Lung (tissue), 12 donors: ENCODE results near the gene TMEM131. TPM values are rescaled to one million over a fixed set of nuclear protein-coding genes. Genes with fewer than 3 reads are reported as not detected.

ENCODE experiments used
- ATAC-seq: fragments of 200-7000 bp; cut with Tn5 transposase; one replicate; pipeline ENCODE4 v1.9.1; 2020; ENCODE audit warnings: moderate number of reproducible peaks; ENCODE audit not compliant: insufficient read depth, low FRiP score
- DNase-seq, 3 donors: peaks; one replicate each; pipeline ENCODE4 v3.0.0-alpha.2; 2013 to 2017
- H3K27ac ChIP-seq, 2 donors: one replicate each; pipeline ENCODE4 v1.5.1; 2013; ENCODE audit warnings: mild to moderate bottlenecking in 2 of 2, moderate library complexity in 2 of 2, control low read depth in 1 of 2, inconsistent platforms in 1 of 2, low read depth in 1 of 2, low read length in 1 of 2
- H3K27me3 ChIP-seq, 3 donors: one replicate each; pipeline ENCODE4 v1.5.1; 2013; ENCODE audit warnings: low read length in 2 of 3; ENCODE audit not compliant: control insufficient read depth in 3 of 3, insufficient read depth in 3 of 3
- H3K36me3 ChIP-seq, 4 donors: one replicate each; pipeline ENCODE4 v1.5.1; 2013; ENCODE audit warnings: low read length in 4 of 4, mild to moderate bottlenecking in 1 of 4, moderate library complexity in 1 of 4; ENCODE audit not compliant: control insufficient read depth in 4 of 4, insufficient read depth in 4 of 4
- H3K4me1 ChIP-seq, 5 donors: one replicate each; pipeline ENCODE4 v1.5.1; 2013; ENCODE audit warnings: low read length in 5 of 5, mild to moderate bottlenecking in 2 of 5, moderate library complexity in 1 of 5; ENCODE audit not compliant: control insufficient read depth in 5 of 5, insufficient read depth in 5 of 5
- H3K4me3 ChIP-seq: one replicate; pipeline ENCODE4 v1.5.1; 2013; ENCODE audit warnings: mild to moderate bottlenecking, control low read depth, moderate library complexity
- H3K9ac ChIP-seq, 2 donors: one replicate each; pipeline ENCODE4 v1.5.1; 2013; ENCODE audit warnings: low read length in 2 of 2, control low read depth in 1 of 2; ENCODE audit not compliant: insufficient read depth in 1 of 2
- H3K9me3 ChIP-seq, 4 donors: one replicate each; pipeline ENCODE4 v1.5.1; 2013; ENCODE audit warnings: low read length in 3 of 4, mild to moderate bottlenecking in 1 of 4, moderate library complexity in 1 of 4; ENCODE audit not compliant: control insufficient read depth in 4 of 4, insufficient read depth in 3 of 4
- CTCF ChIP-seq: IDR thresholded peaks from 2 replicates; pipeline ENCODE4 v1.5.1; 2012; ENCODE audit warnings: mild to moderate bottlenecking; ENCODE audit errors: control extremely low read depth, extremely low read depth
- WGBS, 2 donors: extraction: QIAGEN DNeasy Blood & Tissue Kit; methylation state at CpG; one replicate each; pipeline ENCODE4 v1.1.7; 2013; 5-methylcytosine and 5-hydroxymethylcytosine counted together
- polyA plus RNA-seq, 2 donors: library from polyadenylated mRNA; stranded (reverse); fragments of 200-250 nt; gene quantifications; one replicate each; pipeline ENCODE4 v1.2.1, GENCODE V29; 2013
- total RNA-seq, 2 donors: library from RNA; depleted of rRNA in 1 of 2; stranded (reverse); fragments of >200 nt in 1 of 2; gene quantifications; one replicate each; pipeline ENCODE4 v1.2.1, GENCODE V29; 2014 to 2021
- donor health status: control.
- donor health status: control.
- donor health status: Bipolar disorder and iron deficiency.
- donor health status: healthy.
- donor health status: DM: yes; HTN: yes; CAD: no.

TMEM131 gene
- total and polyA plus RNA-seq, 4 donors: 9.3 to 54.0 (median 23.7) TPM

- Histone ChIP-seq H3K27ac (no peak overlapping the region), H3K36me3 (no peaks in the 10 kb centered on the region), H3K4me3 (no peak overlapping the region), H3K4me1 (no peaks in the 10 kb centered on the region), H3K9me3 (peaks cover 0 to 3% (median 2%) of the 10 kb centered on the region in 4 donors), H3K9ac (no peak overlapping the region), H3K27me3 (no peaks in the 10 kb centered on the region)
- ATAC-seq (no peak), DNase-seq (no peak)
- TF ChIP-seq CTCF: no peak
- 95 to 96% methylated on average over 29 of the region's 29 CpGs for WGBS, 2 donors
These were observed 260.6 kb downstream of the TMEM131 start for GRCh38 chr2:97735161-97735561.

- no peak overlapping the region for H3K27ac ChIP-seq
- no peak for TF ChIP-seq CTCF
- ATAC-seq (no peak), DNase-seq (no peak)
- WGBS, 2 donors: 94 to 97% methylated on average over 44 of the region's 44 CpGs
- H3K27me3 ChIP-seq: no peaks in the 10 kb centered on the region
- H3K9ac ChIP-seq: no peak overlapping the region
- no peaks in the 10 kb centered on the region for H3K4me1 ChIP-seq
- no peaks in the 10 kb centered on the region for H3K36me3 ChIP-seq
- no peak overlapping the region for H3K4me3 ChIP-seq
- peaks cover 0 to 5% (median 2%) of the 10 kb centered on the region in 4 donors for H3K9me3 ChIP-seq
These were observed 261.4 kb downstream of the TMEM131 start for GRCh38 chr2:97734061-97735051.

- Histone ChIP-seq H3K4me1 (no peaks in the 10 kb centered on the region), H3K36me3 (no peaks in the 10 kb centered on the region), H3K9ac (no peak overlapping the region), H3K27ac (no peak overlapping the region), H3K4me3 (no peak overlapping the region), H3K27me3 (no peaks in the 10 kb centered on the region), H3K9me3 (peaks cover 0 to 5% (median 2%) of the 10 kb centered on the region in 4 donors)
- ATAC-seq (no peak), DNase-seq (no peak)
- WGBS, 2 donors: 87 to 88% methylated on average over 20 of the region's 20 CpGs
- TF ChIP-seq CTCF: no peak
These were observed 262.3 kb downstream of the TMEM131 start for GRCh38 chr2:97733341-97734035.
